Stomach (tissue), 9 donors: ENCODE measurements around the gene ARL2BP. TPM values are rescaled to one million over a fixed set of nuclear protein-coding genes. Genes with fewer than 3 reads are reported as not detected.

ENCODE experiments used
- DNase-seq, 2 donors: peaks; one replicate each; pipeline versions ENCODE4 v3.0.0 to v3.0.0-alpha.2; 2013 to 2019
- H3K27ac ChIP-seq, 5 donors: fragments of 200-600 bp in 4 of 5; sonication (generic) in 4 of 5; one replicate each; pipeline ENCODE4 v1.5.1; 2013 to 2019; ENCODE audit warnings: mild to moderate bottlenecking in 1 of 5, moderate library complexity in 1 of 5
- H3K27me3 ChIP-seq, 3 donors: fragments of 200-600 bp; sonication (generic); one replicate each; pipeline ENCODE4 v1.5.1; 2017 to 2019; ENCODE audit warnings: mixed run types in 1 of 3
- H3K36me3 ChIP-seq, 4 donors: fragments of 200-600 bp; sonication (generic); 1 replicate in 3 of 4; 2 replicates in 1 of 4; pipeline ENCODE4 v1.5.1; 2016 to 2019
- H3K4me1 ChIP-seq, 4 donors: fragments of 200-600 bp; sonication (generic); one replicate each; pipeline ENCODE4 v1.5.1; 2016 to 2019
- H3K4me3 ChIP-seq, 4 donors: fragments of 200-600 bp; sonication (generic) in 3 of 4; one replicate each; pipeline ENCODE4 v1.5.1; 2016 to 2019; ENCODE audit warnings: mild to moderate bottlenecking in 1 of 4
- H3K9me3 ChIP-seq, 4 donors: fragments of 200-600 bp; sonication (generic); one replicate each; pipeline ENCODE4 v1.5.1; 2016 to 2019
- CTCF ChIP-seq, 7 experiments: fragments of 450-650 bp in 4 of 7; fragments of 200-600 bp in 3 of 7; sonication (generic) in 3 of 7; IDR thresholded peaks; one replicate each; pipeline ENCODE4 v1.5.1; 2016 to 2019; ENCODE audit warnings: antibody characterized with exemption in 7 of 7, control low read depth in 2 of 7, mild to moderate bottlenecking in 1 of 7
- EP300 ChIP-seq: sonication (generic); formaldehyde crosslinking; IDR thresholded peaks from one replicate; pipeline ENCODE4 v1.6.1; 2017; ENCODE audit warnings: antibody characterized with exemption
- POLR2A ChIP-seq, 4 donors: fragments of 450-650 bp; IDR thresholded peaks; one replicate each; pipeline ENCODE4 v1.6.1; 2016; ENCODE audit warnings: antibody characterized with exemption in 4 of 4, control low read depth in 2 of 4, mild to moderate bottlenecking in 1 of 4, moderate library complexity in 1 of 4
- POLR2AphosphoS5 ChIP-seq, 3 donors: sonication (generic); formaldehyde crosslinking; IDR thresholded peaks; one replicate each; pipeline ENCODE4 v1.6.1; 2016; ENCODE audit warnings: antibody characterized with exemption in 3 of 3
- WGBS, 5 donors: extraction: QIAGEN DNeasy Blood & Tissue Kit in 3 of 5; methylation state at CpG; one replicate each; pipeline versions ENCODE4 v1.1.5 to v1.1.7; 2013 to 2018; 5-methylcytosine and 5-hydroxymethylcytosine counted together
- intact Hi-C: fragments of 100-400 bp; cut with DNase I; formaldehyde crosslinking; loops from one replicate; pipeline ENCODE4 v1.15.1; 2023; ENCODE audit warnings: low total_unique reads
- polyA plus RNA-seq, 3 donors: library from polyadenylated mRNA; stranded (reverse); fragments of 200-250 nt; gene quantifications; one replicate each; pipeline ENCODE4 v1.2.3, GENCODE V29; 2013
- total RNA-seq, 5 donors: library from RNA; depleted of rRNA; stranded (reverse); fragments of >200 nt; gene quantifications; one replicate each; pipeline versions ENCODE4 v1.1.0 to v1.2.3, GENCODE V29; 2014 to 2016
- donor health status: healthy with polysubstance abuse.
- donor health status: Bipolar disorder and iron deficiency.
- donor health status: healthy.

Gene ARL2BP
- total and polyA plus RNA-seq, 8 donors, result 15.6 to 61.6 (median 43.2) TPM

GRCh38 chr16:57253466-57253865 lies 8.4 kb downstream of the ARL2BP start:
- DNase-seq, result peak in 1 of 2 donors; percentile 13
- Histone ChIP-seq H3K27ac (no peak overlapping the region), H3K4me1 (peaks cover 0 to 19% (median 5%) of the 10 kb centered on the region in 4 donors), H3K36me3 (peaks cover 71 to 100% (median 100%) of the 10 kb centered on the region in 4 donors), H3K9me3 (no peaks in the 10 kb centered on the region), H3K4me3 (no peak overlapping the region), H3K27me3 (no peaks in the 10 kb centered on the region)
- TF ChIP-seq POLR2A (IDR thresholded peaks at IDR 0.05), result no peak
- no peak for TF ChIP-seq POLR2AphosphoS5 (IDR thresholded peaks at IDR 0.05)
- TF ChIP-seq CTCF (IDR thresholded peaks at IDR 0.05), result no peak
- no peak for TF ChIP-seq EP300
- intact Hi-C loops, result no loop called here
- WGBS, 5 donors, result 94 to 100% (median 97%) methylated on average over 1 of the region's 1 CpG

- no peaks in the 10 kb centered on the region for H3K27me3 ChIP-seq
- intact Hi-C loops, result no loop called here
- TF ChIP-seq CTCF (IDR thresholded peaks at IDR 0.05), result no peak
- TF ChIP-seq POLR2AphosphoS5 (IDR thresholded peaks at IDR 0.05), result no peak
- TF ChIP-seq POLR2A (IDR thresholded peaks at IDR 0.05), result no peak
- TF ChIP-seq EP300, result no peak
- peaks cover 50 to 89% (median 80%) of the 10 kb centered on the region in 4 donors for H3K36me3 ChIP-seq
- 79 to 85% (median 82%) methylated on average over 10 of the region's 10 CpGs for WGBS, 5 donors
- peaks cover 0 to 24% (median 14%) of the 10 kb centered on the region in 4 donors for H3K4me1 ChIP-seq
- no peaks in the 10 kb centered on the region for H3K9me3 ChIP-seq
- peak overlapping the region in 2 of 5 donors; percentile 7 to 30 for H3K27ac ChIP-seq
- no peak overlapping the region for H3K4me3 ChIP-seq
- DNase-seq, result peak in 1 of 2 donors; percentile 24
These were observed 10.8 kb downstream of the ARL2BP start for GRCh38 chr16:57255686-57256415.

- WGBS, 5 donors, result 86 to 94% (median 88%) methylated on average over 12 to 16 of the region's 16 CpGs
- DNase-seq, result peak in 1 of 2 donors; percentile 18
- TF ChIP-seq POLR2A (IDR thresholded peaks at IDR 0.05) (no peak), EP300 (no peak), POLR2AphosphoS5 (IDR thresholded peaks at IDR 0.05) (no peak), CTCF (IDR thresholded peaks at IDR 0.05) (no peak)
- Histone ChIP-seq H3K27ac (peak overlapping the region in 1 of 5 donors; percentile 2), H3K27me3 (no peaks in the 10 kb centered on the region), H3K4me1 (peaks cover 0 to 27% (median 17%) of the 10 kb centered on the region in 4 donors), H3K9me3 (no peaks in the 10 kb centered on the region), H3K36me3 (peaks cover 40 to 87% (median 71%) of the 10 kb centered on the region in 4 donors), H3K4me3 (no peak overlapping the region)
- intact Hi-C loops, result no loop called here
These were observed 11.7 kb downstream of the ARL2BP start for GRCh38 chr16:57256601-57257395.

- TF ChIP-seq EP300 (no peak), POLR2AphosphoS5 (IDR thresholded peaks at IDR 0.05) (no peak), CTCF (IDR thresholded peaks at IDR 0.05) (no peak), POLR2A (IDR thresholded peaks at IDR 0.05) (no peak)
- peak overlapping the region in 2 of 5 donors; percentile 2 to 10 for H3K27ac ChIP-seq
- 76 to 88% (median 83%) methylated on average over 13 of the region's 13 CpGs for WGBS, 5 donors
- H3K4me3 ChIP-seq, result no peak overlapping the region
- no peaks in the 10 kb centered on the region for H3K27me3 ChIP-seq
- peak in 1 of 2 donors; percentile 14 for DNase-seq
- H3K36me3 ChIP-seq, result peaks cover 32 to 80% (median 63%) of the 10 kb centered on the region in 4 donors
- H3K4me1 ChIP-seq, result peaks cover 0 to 25% (median 17%) of the 10 kb centered on the region in 4 donors
- intact Hi-C loops, result no loop called here
- H3K9me3 ChIP-seq, result no peaks in the 10 kb centered on the region
These were observed 12.5 kb downstream of the ARL2BP start for GRCh38 chr16:57257455-57258070.
